Endothelial cell of umbilical vein (primary cell): ENCODE data around the gene PMVK. TPM values are rescaled to one million over a fixed set of nuclear protein-coding genes. Genes with fewer than 3 reads are reported as not detected.

Source experiments
- BruUV-seq: library from RNA; stranded (reverse); fragments of 400-500 nt; replicated peaks from 2 replicates; lab custom pipeline; 2021; lab: Mats Ljungman, UMichigan
- CTCF ChIA-PET: fragments of 300-600, 350-600 bp; sonication (Branson Sonifier 250); formaldehyde crosslinking; loops from one replicate; lab custom pipeline; 2021; ENCODE audit warnings: antibody characterized with exemption, inconsistent platforms; lab: Charles Lee
- POLR2A ChIA-PET: fragments of 300-600, 350-600 bp; sonication (Branson Sonifier 250); formaldehyde crosslinking; loops from one replicate; lab custom pipeline; 2021; ENCODE audit warnings: antibody characterized with exemption, inconsistent platforms; lab: Charles Lee
- DNase-seq: peaks from one replicate; pipeline ENCODE4 v3.0.0-alpha.2; 2011; ENCODE audit warnings: low read depth, low spot score
- FAIRE-seq: peaks from 2 replicates; lab custom pipeline; 2011; peaks lifted over from hg19 to GRCh38; lab: Jason Lieb, UNC
- H2AFZ ChIP-seq: 2 replicates; pipeline ENCODE4 v1.6.0; 2012; ENCODE audit warnings: low read depth, low read length, control low read depth, inconsistent platforms
- H3K27ac ChIP-seq: 2 replicates; pipeline ENCODE4 v1.5.1; 2011; ENCODE audit warnings: low read depth, mild to moderate bottlenecking, control low read depth, low read length, moderate library complexity; ENCODE audit not compliant: insufficient read depth
- H3K27me3 ChIP-seq, 2 experiments: 2 replicates each; pipeline versions ENCODE4 v1.6.0 to v1.6.1; 2011; ENCODE audit warnings: low read length in 2 of 2, mixed read lengths in 1 of 2; ENCODE audit not compliant: control insufficient read depth in 2 of 2, insufficient read depth in 2 of 2
- H3K36me3 ChIP-seq, 2 experiments: 2 replicates in 1 of 2; 3 replicates in 1 of 2; pipeline ENCODE4 v1.5.1; 2011; ENCODE audit warnings: low read length in 2 of 2, mild to moderate bottlenecking in 1 of 2, moderate library complexity in 1 of 2; ENCODE audit not compliant: control insufficient read depth in 2 of 2, insufficient read depth in 2 of 2; ENCODE audit errors: extremely low read depth in 1 of 2
- H3K4me1 ChIP-seq: 3 replicates; pipeline ENCODE4 v1.5.1; 2011; ENCODE audit warnings: mild to moderate bottlenecking, low read length; ENCODE audit not compliant: control insufficient read depth, insufficient read depth; ENCODE audit errors: extremely low read depth
- H3K4me2 ChIP-seq: 2 replicates; pipeline ENCODE4 v1.6.1; 2011; ENCODE audit warnings: low read length, control low read depth, mixed read lengths; ENCODE audit not compliant: insufficient read depth
- H3K4me3 ChIP-seq, 3 experiments: fragments of 200-600 bp in 1 of 3; sonication (generic), shearing (Covaris generic) in 1 of 3; replicated peaks in 1 of 3; 2 replicates each; pipeline ENCODE4 v1.5.1; 2011 to 2016; ENCODE audit warnings: control low read depth in 3 of 3, low read length in 3 of 3, mild to moderate bottlenecking in 2 of 3, inconsistent platforms in 1 of 3, low read depth in 1 of 3, moderate library complexity in 1 of 3; ENCODE audit not compliant: insufficient read depth in 1 of 3
- H3K79me2 ChIP-seq: 2 replicates; pipeline ENCODE4 v1.6.0; 2012; ENCODE audit warnings: low read length, inconsistent platforms; ENCODE audit not compliant: control insufficient read depth, insufficient read depth
- H3K9ac ChIP-seq: replicated peaks from 2 replicates; pipeline ENCODE3; 2011; ENCODE audit warnings: low read length, control low read depth; ENCODE audit not compliant: insufficient read depth; ENCODE audit errors: extremely low read depth
- H3K9me1 ChIP-seq: replicated peaks from 3 replicates; pipeline ENCODE4 v1.6.0; 2011; ENCODE audit warnings: mild to moderate bottlenecking, low read length; ENCODE audit not compliant: control insufficient read depth, insufficient read depth; ENCODE audit errors: extremely low read depth
- H3K9me3 ChIP-seq: replicated peaks from 2 replicates; pipeline ENCODE4 v1.5.1; 2012; ENCODE audit warnings: low read length, inconsistent platforms; ENCODE audit not compliant: control insufficient read depth, insufficient read depth
- H4K20me1 ChIP-seq: replicated peaks from 2 replicates; pipeline ENCODE3; 2011; ENCODE audit warnings: mild to moderate bottlenecking, low read length; ENCODE audit not compliant: control insufficient read depth, insufficient read depth; ENCODE audit errors: extremely low read depth
- CTCF ChIP-seq, 2 donors: IDR thresholded peaks; 1 replicate in 1 of 2; 2 replicates in 1 of 2; pipeline ENCODE4 v1.5.1; 2011; ENCODE audit warnings: low read length in 2 of 2, mild to moderate bottlenecking in 2 of 2, moderate library complexity in 2 of 2, control low read depth in 1 of 2, inconsistent platforms in 1 of 2, low read depth in 1 of 2; ENCODE audit not compliant: insufficient read depth in 1 of 2; ENCODE audit errors: extremely low read depth in 1 of 2
- EZH2 ChIP-seq: IDR thresholded peaks from 2 replicates; pipeline ENCODE4 v1.6.1; 2012; ENCODE audit warnings: borderline replicate concordance, low read depth, mild to moderate bottlenecking, moderate library complexity, low read length, inconsistent platforms; ENCODE audit not compliant: severe bottlenecking
- FOS ChIP-seq: IDR thresholded peaks from 2 replicates; pipeline ENCODE4 v1.6.1; 2011; ENCODE audit warnings: mild to moderate bottlenecking, low read length, moderate library complexity, borderline replicate concordance; ENCODE audit not compliant: insufficient read depth
- GATA2 ChIP-seq: IDR thresholded peaks from 2 replicates; pipeline ENCODE4 v1.7.0; 2011; ENCODE audit warnings: low read depth, mild to moderate bottlenecking, moderate library complexity, mixed read lengths, low read length; ENCODE audit not compliant: insufficient read length, insufficient read depth
- JUN ChIP-seq: IDR thresholded peaks from 2 replicates; pipeline ENCODE4 v1.6.1; 2011; ENCODE audit warnings: borderline replicate concordance, low read depth; ENCODE audit not compliant: insufficient read length, insufficient read depth
- MAX ChIP-seq: IDR thresholded peaks from 2 replicates; pipeline ENCODE4 v1.6.1; 2011; ENCODE audit not compliant: insufficient read depth, insufficient read length
- MYC ChIP-seq: IDR thresholded peaks from one replicate; pipeline ENCODE4 v1.6.1; 2011; ENCODE audit warnings: mild to moderate bottlenecking, low read depth, low read length
- POLR2A ChIP-seq: IDR thresholded peaks from 2 replicates; pipeline ENCODE4 v1.6.1; 2012; ENCODE audit warnings: low read depth, mild to moderate bottlenecking, control low read depth, low read length
- POLR2AphosphoS5 ChIP-seq: IDR thresholded peaks from 2 replicates; pipeline ENCODE4 v1.6.1; 2012; ENCODE audit warnings: low read depth, mild to moderate bottlenecking, control low read depth, low read length, moderate library complexity; ENCODE audit not compliant: insufficient read depth
- dilution Hi-C: fragments of 300-500 bp; cut with MboI; formaldehyde crosslinking; loops from one replicate; pipeline ENCODE4 v1.15.0; 2019; ENCODE audit warnings: low sequenced_read_pairs; ENCODE audit not compliant: extremely low pct_ligation_motif_present
- intact Hi-C: fragments of 100-400 bp; cut with micrococcal nuclease; formaldehyde crosslinking; loops from one replicate; pipeline ENCODE4 v1.10.0; 2022
- polyA plus RNA-seq, 4 experiments: library from polyadenylated mRNA; depleted of rRNA in 3 of 4; stranded (reverse) in 3 of 4; unstranded in 1 of 4; fragments of >200 nt; gene quantifications; 2 replicates each; pipeline versions ENCODE4 v1.2.1 to v1.2.3, GENCODE V29; 2011 to 2012; ENCODE audit warnings: missing spikeins in 1 of 4
- total RNA-seq: library from RNA; stranded (reverse); gene quantifications from 2 replicates; pipeline ENCODE4 v1.2.3, GENCODE V29; 2021

The PMVK gene
- total and polyA plus RNA-seq, 2 donors (not counting 3 experiments of a cell fraction or from before 2014, with no cell fraction given), result 22.6 to 32.7 TPM

DNA sequence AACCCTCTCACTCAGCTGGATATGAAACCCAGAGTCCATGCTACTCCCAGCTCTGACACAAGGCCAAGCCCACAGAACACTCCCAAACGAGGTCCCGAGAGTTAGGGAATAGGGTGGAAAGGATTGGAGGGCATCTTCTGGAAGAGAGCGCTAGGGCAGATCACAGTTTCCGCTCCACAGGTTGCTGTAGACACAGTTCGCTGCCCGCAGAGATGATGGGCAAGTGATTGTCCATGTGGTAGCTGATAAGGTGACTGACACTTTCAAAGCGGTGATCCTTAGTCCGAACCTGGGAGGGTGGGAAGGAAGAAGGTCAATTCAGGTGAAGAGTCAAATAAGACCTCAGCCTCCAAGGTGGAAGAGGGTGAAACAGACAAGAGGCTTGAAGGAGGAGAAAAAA is 27.1 kb upstream of the PMVK start:
- CTCF ChIA-PET, result interaction anchor here (1.0 to 4.0 kb wide), 2 partner anchors 31 to 35 kb away, joined by 3 to 48 read pairs; partner anchors contain the start of gene LENEP
- intact Hi-C loops, result no loop called here
- Histone ChIP-seq H3K9ac (no peak overlapping the region), H3K79me2 (peaks cover 48% of the 10 kb centered on the region), H3K4me1 (peaks cover 48% of the 10 kb centered on the region), H3K4me2 (no peak overlapping the region), H4K20me1 (no peaks in the 10 kb centered on the region), H3K9me3 (no peaks in the 10 kb centered on the region), H3K9me1 (no peaks in the 10 kb centered on the region), H3K4me3 (no peak overlapping the region), H3K36me3 (peaks cover 19 to 45% of the 10 kb centered on the region in 2 experiments), H3K27me3 (no peaks in the 10 kb centered on the region), H2AFZ (no peak overlapping the region), H3K27ac (no peak overlapping the region)
- no peak for DNase-seq
- dilution Hi-C loops, result no loop called here
- FAIRE-seq, result no peak
- POLR2A ChIA-PET, result no interaction called here
- BruUV-seq, result no TSS peak
- TF ChIP-seq JUN (no peak), MAX (no peak), GATA2 (no peak), FOS (no peak), MYC (no peak), POLR2AphosphoS5 (no peak), POLR2A (no peak), EZH2 (no peak), CTCF (IDR thresholded peaks at IDR 0.05; ENCODE audit: extremely low read depth in 1 of 2, insufficient read depth in 1 of 2, low read depth in 1 of 2, low read length in 2 of 2) (no peak)
